ENCODE measurements around the gene GTF2B.

GTF2B gene

DNA sequence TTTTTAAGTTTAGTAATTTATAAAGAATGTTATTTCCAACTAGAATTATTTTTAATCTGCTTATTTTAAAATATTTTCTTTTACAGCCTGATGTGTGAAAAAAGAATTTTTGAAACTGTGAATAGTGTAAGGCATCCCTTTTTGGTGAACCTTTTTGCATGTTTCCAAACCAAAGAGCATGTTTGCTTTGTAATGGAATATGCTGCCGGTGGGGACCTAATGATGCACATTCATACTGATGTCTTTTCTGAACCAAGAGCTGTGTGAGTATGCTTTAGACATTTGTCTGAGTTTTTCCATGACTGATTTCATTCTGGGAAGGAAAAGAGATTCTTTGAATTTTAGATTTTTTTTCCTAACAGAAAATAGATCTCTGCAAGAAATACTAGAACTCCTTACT, 77.9 kb downstream of the GTF2B start:
- H3K36me3 ChIP-seq (ENCODE audit: control insufficient read depth, low read length): peaks cover 41% of the 10 kb centered on the region
- H3K9me3 ChIP-seq (ENCODE audit: control insufficient read depth, insufficient read depth, low read length): no peaks in the 10 kb centered on the region
- no peaks in the 10 kb centered on the region for H3K27me3 ChIP-seq (ENCODE audit: control insufficient read depth, low read length)
- H3K4me1 ChIP-seq (ENCODE audit: control insufficient read depth, low read length): no peaks in the 10 kb centered on the region
- no peaks in the 10 kb centered on the region for H4K20me1 ChIP-seq (ENCODE audit: control insufficient read depth, insufficient read depth, low read depth, low read length)
- H3K4me3 ChIP-seq (ENCODE audit: low read length): no peak overlapping the region
- H3F3A ChIP-seq (ENCODE audit: control insufficient read depth, insufficient read depth): no peaks in the 10 kb centered on the region
- no peak overlapping the region for H3K27ac ChIP-seq (ENCODE audit: low read depth, low read length)
- no peaks in the 10 kb centered on the region for H3K79me2 ChIP-seq (ENCODE audit: control insufficient read depth, low read length)
- H3K9me2 ChIP-seq (replicated peaks; ENCODE audit: control insufficient read depth, low read length): no peaks in the 10 kb centered on the region
- no peak overlapping the region for H3K4me2 ChIP-seq (ENCODE audit: low read length)
- TF ChIP-seq, protein P1, sequence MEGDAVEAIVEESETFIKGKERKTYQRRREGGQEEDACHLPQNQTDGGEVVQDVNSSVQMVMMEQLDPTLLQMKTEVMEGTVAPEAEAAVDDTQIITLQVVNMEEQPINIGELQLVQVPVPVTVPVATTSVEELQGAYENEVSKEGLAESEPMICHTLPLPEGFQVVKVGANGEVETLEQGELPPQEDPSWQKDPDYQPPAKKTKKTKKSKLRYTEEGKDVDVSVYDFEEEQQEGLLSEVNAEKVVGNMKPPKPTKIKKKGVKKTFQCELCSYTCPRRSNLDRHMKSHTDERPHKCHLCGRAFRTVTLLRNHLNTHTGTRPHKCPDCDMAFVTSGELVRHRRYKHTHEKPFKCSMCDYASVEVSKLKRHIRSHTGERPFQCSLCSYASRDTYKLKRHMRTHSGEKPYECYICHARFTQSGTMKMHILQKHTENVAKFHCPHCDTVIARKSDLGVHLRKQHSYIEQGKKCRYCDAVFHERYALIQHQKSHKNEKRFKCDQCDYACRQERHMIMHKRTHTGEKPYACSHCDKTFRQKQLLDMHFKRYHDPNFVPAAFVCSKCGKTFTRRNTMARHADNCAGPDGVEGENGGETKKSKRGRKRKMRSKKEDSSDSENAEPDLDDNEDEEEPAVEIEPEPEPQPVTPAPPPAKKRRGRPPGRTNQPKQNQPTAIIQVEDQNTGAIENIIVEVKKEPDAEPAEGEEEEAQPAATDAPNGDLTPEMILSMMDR (IDR thresholded peaks at IDR 0.05; ENCODE audit: low read depth, low read length, poor library complexity, severe bottlenecking): no peak
- TF ChIP-seq EZH2phosphoT487 (IDR thresholded peaks at IDR 0.05; ENCODE audit: borderline replicate concordance, low read length): no peak

DNA sequence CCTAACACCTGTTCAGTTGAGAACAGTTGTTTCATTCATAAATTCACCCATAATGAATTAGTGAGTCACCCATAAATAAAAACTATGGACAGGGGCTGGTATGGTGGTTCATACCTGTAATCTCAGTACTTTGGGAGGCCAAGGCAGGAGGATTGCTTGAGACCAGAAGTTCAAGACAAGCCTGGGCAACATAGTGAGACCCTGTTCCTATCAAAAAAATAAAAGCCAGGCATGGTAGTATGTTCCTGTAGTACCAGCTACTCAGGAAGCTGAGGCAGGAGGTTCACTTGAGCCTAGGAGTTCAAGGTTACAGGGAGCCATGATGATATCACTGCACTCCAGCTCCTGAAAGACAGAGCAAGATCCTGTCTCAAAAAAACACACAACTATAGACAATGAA, 79.0 kb downstream of the GTF2B start:
- H3K9me3 ChIP-seq (ENCODE audit: control insufficient read depth, insufficient read depth, low read length): no peaks in the 10 kb centered on the region
- H3K4me1 ChIP-seq (ENCODE audit: control insufficient read depth, low read length): no peaks in the 10 kb centered on the region
- TF ChIP-seq EZH2phosphoT487 (IDR thresholded peaks at IDR 0.05; ENCODE audit: borderline replicate concordance, low read length): no peak
- TF ChIP-seq, protein P1 (IDR thresholded peaks at IDR 0.05; ENCODE audit: low read depth, low read length, poor library complexity, severe bottlenecking): no peak
- H3K4me3 ChIP-seq (ENCODE audit: low read length): no peak overlapping the region
- H4K20me1 ChIP-seq (ENCODE audit: control insufficient read depth, insufficient read depth, low read depth, low read length): no peaks in the 10 kb centered on the region
- no peaks in the 10 kb centered on the region for H3K9me2 ChIP-seq (replicated peaks; ENCODE audit: control insufficient read depth, low read length)
- no peaks in the 10 kb centered on the region for H3F3A ChIP-seq (ENCODE audit: control insufficient read depth, insufficient read depth)
- peaks cover 45% of the 10 kb centered on the region for H3K36me3 ChIP-seq (ENCODE audit: control insufficient read depth, low read length)
- H3K79me2 ChIP-seq (ENCODE audit: control insufficient read depth, low read length): no peaks in the 10 kb centered on the region
- H3K27ac ChIP-seq (ENCODE audit: low read depth, low read length): no peak overlapping the region
- H3K27me3 ChIP-seq (ENCODE audit: control insufficient read depth, low read length): no peaks in the 10 kb centered on the region
- no peak overlapping the region for H3K4me2 ChIP-seq (ENCODE audit: low read length)

DNA sequence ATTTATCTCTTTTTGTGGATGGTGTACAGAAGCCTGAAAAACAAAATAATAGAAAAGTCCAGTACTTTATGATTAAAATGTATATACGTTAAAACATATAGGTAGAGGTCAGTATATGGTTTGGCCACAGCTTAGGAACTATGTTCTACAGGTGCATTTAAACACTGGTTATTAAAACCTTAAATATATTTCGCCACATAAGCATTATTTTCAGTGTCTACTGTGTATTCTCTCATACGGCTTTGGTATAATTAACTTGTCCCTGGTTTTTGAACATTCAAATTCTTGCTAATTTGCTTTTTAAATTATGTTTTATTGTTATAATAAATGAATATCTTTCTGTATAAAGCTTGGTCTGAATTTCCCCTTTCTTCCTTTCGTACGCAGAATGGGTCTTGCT, 87.9 kb downstream of the GTF2B start:
- Histone ChIP-seq H3K27me3 (ENCODE audit: control insufficient read depth, low read length) (no peaks in the 10 kb centered on the region), H3K79me2 (ENCODE audit: control insufficient read depth, low read length) (no peaks in the 10 kb centered on the region), H3K36me3 (ENCODE audit: control insufficient read depth, low read length) (peaks cover 78% of the 10 kb centered on the region), H3K4me2 (ENCODE audit: low read length) (no peak overlapping the region), H3K9me2 (replicated peaks; ENCODE audit: control insufficient read depth, low read length) (no peaks in the 10 kb centered on the region), H3K27ac (ENCODE audit: low read depth, low read length) (no peak overlapping the region), H3F3A (ENCODE audit: control insufficient read depth, insufficient read depth) (0 out of 2 replicates have a peak, but pooled peaks cover 7% of the 10 kb centered on the region), H3K4me1 (ENCODE audit: control insufficient read depth, low read length) (peaks cover 8% of the 10 kb centered on the region), H4K20me1 (ENCODE audit: control insufficient read depth, insufficient read depth, low read depth, low read length) (no peaks in the 10 kb centered on the region), H3K9me3 (ENCODE audit: control insufficient read depth, insufficient read depth, low read length) (peaks cover 14% of the 10 kb centered on the region), H3K4me3 (ENCODE audit: low read length) (no peak overlapping the region)
- TF ChIP-seq, protein P1 (IDR thresholded peaks at IDR 0.05; ENCODE audit: low read depth, low read length, poor library complexity, severe bottlenecking): no peak
- no peak for TF ChIP-seq EZH2phosphoT487 (IDR thresholded peaks at IDR 0.05; ENCODE audit: borderline replicate concordance, low read length)
